Left ventricle myocardium superior (tissue), 1 donor: ENCODE measurements around the gene FAM90A26. TPM values are rescaled to one million over a fixed set of nuclear protein-coding genes. Genes with fewer than 3 reads are reported as not detected.
"Not testable (repeated sequence)": the region's sequence is repeated elsewhere in the genome, so short reads cannot be mapped to it uniquely, and the experiment has no call there.

Experiments
- ATAC-seq: fragments of 200-7000 bp; cut with Tn5 transposase; one replicate; pipeline ENCODE4 v1.9.1; 2020; ENCODE audit warnings: mild to moderate bottlenecking, moderate library complexity
- DNase-seq: peaks from one replicate; pipeline ENCODE4 v3.0.0-alpha.2; 2020
- intact Hi-C: fragments of 100-400 bp; cut with micrococcal nuclease; formaldehyde crosslinking; loops from one replicate; pipeline ENCODE4 v1.11.0; 2022
- long read RNA-seq: library from polyadenylated mRNA; unstranded; transcript quantifications from one replicate; pipeline ENCODE4 v2.0.0, GENCODE V29; 2021
- total RNA-seq: library from RNA; stranded (reverse); fragmentation: NEBNext Ultra II Directional; extraction: Animal tissue kit (Norgen Biotek cat#: 25700); gene quantifications from one replicate; pipeline ENCODE4 v1.2.1, GENCODE V29; 2021
- donor health status: DM: no; HTN: yes; CAD: no; lungs with severe emphysema.

FAM90A26 gene, protein sequence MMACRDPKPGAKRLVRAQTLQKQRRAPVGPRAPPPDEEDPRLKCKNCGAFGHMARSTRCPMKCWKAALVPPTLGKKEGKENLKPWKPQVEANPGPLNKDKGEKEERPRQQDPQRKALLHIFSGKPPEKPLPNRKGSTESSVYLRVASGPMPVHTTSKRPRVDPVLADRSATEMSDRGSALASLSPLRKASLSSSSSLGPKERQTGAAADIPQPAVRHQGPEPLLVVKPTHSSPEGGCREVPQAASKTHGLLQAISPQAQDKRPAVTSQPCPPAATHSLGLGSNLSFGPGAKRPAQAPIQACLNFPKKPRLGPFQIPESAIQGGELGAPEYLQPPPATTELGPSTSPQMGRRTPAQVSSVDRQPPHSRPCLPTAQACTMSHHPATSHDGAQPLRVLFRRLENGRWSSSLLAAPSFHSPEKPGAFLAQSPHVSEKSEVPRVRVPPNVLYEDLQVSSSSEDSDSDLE
- total RNA-seq, result not detected
- long read RNA-seq, result 0 reads

DNA sequence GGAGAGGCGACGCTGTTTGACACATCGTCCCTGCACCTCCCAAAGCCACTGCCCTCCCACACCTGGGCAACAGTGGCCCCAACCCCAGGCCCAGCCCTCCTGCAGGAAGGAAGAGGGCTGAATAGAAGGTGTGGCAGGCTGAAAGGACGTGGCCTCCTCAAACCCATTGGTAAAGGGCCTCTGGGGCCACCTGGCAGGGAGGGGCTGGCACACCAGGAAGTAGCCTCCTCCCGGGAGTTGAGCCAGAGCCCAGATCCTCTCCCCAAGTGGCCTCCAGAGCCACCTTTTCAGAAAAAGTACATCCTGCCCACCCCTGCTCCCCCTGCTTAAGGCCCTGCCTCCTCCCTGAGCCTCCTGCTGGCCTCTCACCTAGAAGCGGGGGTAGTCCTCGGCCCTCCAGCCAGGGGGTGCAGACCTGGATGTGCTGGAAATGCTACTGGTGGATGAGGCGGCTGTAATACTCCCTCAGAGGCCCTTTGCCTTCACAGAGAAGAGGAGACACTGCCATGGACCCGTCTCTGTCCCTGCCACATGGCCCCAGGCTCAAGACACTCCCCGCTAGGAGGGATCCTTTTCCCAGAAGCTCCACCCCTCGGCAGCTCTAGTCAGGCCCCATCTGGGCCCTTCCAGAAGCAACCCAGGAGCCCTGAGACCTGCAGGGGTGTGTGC lies at the start of gene FAM90A26:
Gene FAM90A26, plus strand, starts transcription at position 619 of the 669 bp plus-strand sequence. CDS start 2,764 bp downstream, outside the sequence.
- ATAC-seq, DNase-seq, intact Hi-C loops: not testable (repeated sequence)

DNA sequence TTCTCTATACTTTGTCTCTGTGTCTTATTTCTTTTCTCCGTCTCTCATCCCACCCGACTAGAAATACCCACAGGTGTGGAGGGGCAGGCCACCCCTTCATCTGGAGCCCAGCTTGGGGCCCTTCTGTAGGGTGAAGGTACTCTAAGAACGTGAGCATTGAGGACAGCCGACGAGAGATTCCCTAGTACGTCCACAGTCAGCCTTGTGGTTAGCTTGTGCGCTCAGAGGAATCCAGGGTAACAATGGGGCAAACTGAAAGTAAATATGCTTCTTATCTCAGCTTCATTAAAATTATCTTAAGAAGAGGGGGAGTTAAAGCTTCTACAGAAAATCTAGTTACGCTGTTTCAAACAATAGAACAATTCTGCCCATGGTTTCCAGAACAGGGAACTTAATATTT lies 47.5 kb upstream of the FAM90A26 start:
- intact Hi-C loops, ATAC-seq, DNase-seq: not testable (repeated sequence)

DNA sequence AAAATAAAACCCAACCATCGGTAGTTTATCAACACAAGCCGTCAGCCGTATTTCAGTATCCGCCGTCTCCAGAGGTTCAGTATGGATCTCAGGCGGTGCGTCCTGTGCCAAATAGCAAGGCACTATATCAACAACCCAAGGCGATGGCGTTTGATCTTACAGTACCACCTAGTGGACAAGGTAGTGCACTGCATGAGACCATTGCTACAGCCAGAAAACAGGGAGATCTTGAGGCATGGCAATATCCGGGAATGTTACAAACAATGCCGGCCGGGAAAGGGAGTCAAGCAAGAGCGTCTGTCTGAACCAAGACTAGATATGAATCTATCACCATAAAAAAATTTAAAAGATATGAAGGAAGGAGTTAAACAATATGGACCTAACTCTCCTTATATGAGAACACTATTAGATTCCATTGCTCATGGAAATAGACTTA lies 46.6 kb upstream of the FAM90A26 start:
- intact Hi-C loops, ATAC-seq, DNase-seq: not testable (repeated sequence)

DNA sequence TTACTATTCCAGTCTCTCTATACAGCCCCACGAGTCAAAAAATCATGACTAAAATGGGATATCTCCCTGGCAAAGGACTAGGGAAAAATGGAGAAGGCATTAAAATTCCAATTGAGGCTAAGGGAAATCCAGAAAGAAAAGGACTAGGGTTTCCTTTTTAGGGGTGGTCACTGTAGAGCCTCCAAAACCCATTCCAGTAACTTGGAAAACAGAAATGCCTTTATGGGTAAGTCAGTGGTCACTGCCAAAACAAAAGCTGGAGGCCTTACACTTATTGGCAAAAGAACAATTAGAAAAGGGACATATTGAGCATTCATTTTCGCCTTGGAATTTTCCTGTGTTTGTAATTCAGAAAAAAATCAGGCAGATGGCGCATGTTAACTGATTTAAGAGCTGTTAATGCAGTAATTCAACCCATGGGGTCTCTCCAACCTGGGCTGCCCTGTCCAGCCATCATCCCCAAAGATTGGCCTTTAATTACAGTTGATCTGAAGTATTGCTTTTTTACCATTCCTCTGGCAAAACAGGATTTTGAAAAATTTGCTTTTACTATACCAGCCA lies 44.5 kb upstream of the FAM90A26 start:
- intact Hi-C loops, ATAC-seq, DNase-seq: not testable (repeated sequence)

DNA sequence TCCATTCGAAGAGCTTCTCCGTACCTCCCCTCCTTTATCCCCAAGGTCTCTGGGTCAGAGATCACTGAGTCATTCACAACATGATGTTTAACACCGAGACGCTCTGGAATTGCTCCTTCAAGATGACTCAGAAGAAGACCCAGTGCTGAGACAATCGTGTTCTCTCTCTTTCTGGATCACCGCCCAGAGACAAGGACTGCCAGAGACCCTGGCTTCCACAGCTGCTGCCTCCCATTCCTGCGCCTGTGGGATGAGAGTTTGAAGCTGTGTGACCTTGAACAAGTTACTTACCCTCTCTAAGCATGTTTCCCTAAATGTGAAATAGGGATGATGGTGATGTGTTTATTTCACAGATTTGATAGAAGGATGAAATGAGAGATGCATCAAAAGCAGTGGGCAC lies 38.8 kb upstream of the FAM90A26 start:
- intact Hi-C loops, ATAC-seq, DNase-seq: not testable (repeated sequence)

DNA sequence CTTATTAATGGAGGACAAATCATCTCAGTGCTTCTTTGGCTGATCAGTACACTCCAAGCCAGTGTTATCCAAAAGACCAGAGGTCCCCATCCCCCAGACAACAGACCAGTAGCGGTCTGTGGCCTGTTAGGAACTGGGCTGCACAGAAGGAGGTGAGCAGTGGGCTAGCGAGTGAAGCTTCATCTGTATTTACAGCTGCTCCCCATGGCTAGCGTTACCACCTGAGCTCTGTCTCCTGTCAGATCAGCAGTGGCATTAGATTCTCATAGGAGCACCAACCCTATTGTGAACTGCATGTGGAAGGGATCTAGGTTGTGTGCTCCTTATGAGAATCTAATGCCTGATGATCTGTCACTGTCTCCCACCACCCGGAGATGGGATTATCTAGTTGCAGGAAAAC lies 37.4 kb upstream of the FAM90A26 start:
- DNase-seq, intact Hi-C loops, ATAC-seq: not testable (repeated sequence)

DNA sequence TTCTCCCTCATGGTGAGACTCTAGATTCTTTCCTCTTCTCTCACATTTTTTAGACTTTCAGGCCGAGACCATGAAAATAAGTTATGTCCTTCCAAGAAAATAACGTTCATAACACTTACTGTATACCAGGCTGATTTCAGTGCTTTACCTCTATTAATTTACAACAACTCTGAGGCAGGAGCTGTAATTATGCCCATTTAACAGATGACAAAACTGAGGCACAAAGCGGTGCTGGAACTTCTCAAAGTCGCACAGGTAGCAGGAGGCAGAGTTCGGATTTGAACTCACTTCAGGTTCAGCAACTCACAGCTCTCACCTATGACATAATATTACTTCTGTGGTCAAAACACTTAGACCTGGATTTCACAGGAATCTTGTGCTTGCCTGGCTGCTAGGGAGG lies 36.2 kb upstream of the FAM90A26 start:
- ATAC-seq, DNase-seq, intact Hi-C loops: not testable (repeated sequence)

DNA sequence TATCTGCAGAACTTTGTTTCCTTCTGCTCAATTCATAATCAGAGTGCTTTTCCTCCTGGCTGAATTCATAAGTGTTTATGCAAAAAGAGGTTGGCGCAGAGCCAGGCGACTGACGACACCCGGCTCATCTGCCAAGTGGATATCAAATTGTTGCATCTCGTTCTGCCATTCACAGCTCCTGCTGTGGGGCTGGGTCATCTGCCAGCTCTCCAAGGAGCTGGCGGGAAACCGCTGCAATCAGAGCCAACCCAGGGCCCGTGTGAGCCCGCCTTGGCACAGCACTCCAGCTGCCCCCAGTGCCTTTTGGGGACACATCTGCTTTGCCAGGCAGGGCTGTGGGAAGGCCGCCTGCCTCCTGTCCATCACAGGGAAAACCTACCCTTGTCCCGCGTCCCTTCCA lies 35.7 kb upstream of the FAM90A26 start:
- intact Hi-C loops, result not testable (repeated sequence)

DNA sequence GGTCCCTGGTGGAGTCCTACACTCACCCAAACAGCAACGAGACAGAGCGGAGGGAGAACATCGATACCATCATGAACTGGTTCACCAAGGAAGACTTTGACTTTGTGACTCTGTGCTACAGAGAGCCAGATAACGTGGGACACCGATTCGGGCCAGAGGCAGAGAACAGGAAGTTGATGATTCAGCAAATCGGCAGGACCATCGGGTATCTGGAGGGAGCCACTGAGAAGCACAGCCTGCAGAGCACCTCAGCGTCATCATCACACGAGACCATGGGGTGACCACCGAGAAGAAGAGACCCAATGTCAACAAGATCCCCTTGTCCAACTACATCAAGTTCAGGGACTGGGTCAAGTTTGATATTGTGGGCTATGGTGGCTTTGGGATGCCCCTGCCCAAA lies 29.2 kb upstream of the FAM90A26 start:
- intact Hi-C loops, DNase-seq, ATAC-seq: not testable (repeated sequence)

More for the DNA sequence above, 35.7 kb upstream of the FAM90A26 start:
- not testable (repeated sequence) for ATAC-seq
- peak; percentile 71 for DNase-seq

DNA sequence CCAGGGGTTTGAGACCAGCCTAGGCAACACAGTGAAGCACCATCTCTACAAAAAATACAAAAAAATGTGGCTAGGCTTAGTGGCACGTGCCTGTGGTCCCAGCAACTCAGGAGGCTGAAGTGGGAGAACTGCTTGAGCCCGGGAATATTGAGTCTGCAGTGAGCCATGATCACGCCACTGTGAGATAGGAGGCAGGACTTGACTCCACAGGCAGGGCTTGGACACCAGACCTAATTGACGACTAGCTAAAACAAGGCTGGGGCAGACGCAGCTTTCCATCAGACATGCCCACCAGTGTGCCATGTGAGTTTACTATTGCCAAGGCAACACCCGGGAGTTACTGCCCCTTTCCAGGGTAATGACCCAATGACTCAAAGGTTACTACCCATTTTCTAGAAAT lies 27.4 kb upstream of the FAM90A26 start:
- DNase-seq, ATAC-seq, intact Hi-C loops: not testable (repeated sequence)

DNA sequence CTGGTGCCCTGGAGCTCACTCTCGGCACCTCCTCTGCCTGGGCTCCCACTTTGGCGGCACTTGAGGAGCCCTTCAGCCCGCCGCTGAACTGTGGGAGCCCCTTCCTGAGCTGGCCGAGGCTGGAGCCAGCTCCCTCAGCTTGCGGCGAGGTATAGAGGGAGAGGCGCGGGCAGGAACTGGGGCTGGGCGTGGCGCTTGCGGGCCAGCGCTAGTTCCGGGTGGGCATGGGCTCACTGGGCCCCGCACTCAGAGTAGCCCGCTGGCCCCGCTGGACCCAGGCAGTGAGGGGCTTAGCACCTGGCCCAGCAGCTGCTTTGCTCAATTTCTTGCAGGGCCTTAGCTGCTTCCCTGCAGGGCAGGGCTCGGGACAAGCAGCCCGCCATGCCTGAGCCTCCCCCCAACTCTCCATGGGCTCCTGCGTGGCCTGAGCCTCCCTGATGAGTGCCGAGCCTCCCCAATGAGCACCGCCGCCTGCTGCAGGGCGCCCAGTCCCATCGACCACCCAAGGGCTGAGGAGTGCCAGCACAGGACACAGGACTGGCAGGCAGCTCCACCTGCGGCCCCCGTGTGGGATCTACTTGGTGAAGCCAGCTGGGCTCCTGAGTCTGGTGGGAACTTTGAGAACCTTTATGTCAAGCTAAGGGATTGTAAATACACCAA lies 26.7 kb upstream of the FAM90A26 start:
- intact Hi-C loops, result no loop called here
- DNase-seq (no peak), ATAC-seq (no peak)

DNA sequence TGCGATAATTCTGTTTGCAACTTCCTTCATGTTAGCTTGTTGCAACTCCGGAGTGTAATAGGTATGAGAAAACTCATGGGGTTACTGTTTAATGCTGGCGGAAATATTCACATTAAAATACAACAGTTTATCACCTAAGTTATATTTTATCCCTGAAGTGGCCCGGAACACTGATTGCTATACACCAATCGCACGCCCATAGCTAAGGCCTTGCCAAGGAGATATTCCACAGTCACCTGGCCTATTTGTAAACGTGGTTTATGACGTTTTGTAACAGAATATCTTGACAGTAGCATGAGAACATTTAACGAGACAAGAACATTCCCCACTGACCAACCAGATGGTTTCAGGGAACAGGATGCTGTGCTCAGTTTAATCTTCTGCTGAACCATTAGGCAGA lies 23.2 kb upstream of the FAM90A26 start:
- no peak for ATAC-seq
- intact Hi-C loops, result no loop called here
- DNase-seq, result no peak

DNA sequence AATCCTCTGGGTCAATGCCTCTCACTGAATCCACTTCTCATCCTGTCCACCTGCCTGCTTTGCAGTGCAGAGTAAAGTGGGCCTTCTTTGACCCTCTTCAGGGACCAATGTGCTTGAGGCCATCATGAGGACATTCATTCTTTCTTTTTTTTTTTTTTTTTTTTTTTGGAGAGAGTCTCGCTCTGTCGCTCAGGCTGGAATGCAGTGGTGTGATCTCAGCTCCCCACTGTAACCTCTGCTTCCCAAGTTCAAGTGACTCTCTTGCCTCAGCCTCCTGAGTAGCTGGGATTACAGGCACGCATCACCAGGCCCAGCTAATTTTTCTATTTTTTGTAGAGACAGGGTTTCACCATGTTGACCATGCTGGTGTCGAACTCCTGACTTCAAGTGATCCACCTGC lies 22.8 kb upstream of the FAM90A26 start:
- intact Hi-C loops, DNase-seq, ATAC-seq: not testable (repeated sequence)

DNA sequence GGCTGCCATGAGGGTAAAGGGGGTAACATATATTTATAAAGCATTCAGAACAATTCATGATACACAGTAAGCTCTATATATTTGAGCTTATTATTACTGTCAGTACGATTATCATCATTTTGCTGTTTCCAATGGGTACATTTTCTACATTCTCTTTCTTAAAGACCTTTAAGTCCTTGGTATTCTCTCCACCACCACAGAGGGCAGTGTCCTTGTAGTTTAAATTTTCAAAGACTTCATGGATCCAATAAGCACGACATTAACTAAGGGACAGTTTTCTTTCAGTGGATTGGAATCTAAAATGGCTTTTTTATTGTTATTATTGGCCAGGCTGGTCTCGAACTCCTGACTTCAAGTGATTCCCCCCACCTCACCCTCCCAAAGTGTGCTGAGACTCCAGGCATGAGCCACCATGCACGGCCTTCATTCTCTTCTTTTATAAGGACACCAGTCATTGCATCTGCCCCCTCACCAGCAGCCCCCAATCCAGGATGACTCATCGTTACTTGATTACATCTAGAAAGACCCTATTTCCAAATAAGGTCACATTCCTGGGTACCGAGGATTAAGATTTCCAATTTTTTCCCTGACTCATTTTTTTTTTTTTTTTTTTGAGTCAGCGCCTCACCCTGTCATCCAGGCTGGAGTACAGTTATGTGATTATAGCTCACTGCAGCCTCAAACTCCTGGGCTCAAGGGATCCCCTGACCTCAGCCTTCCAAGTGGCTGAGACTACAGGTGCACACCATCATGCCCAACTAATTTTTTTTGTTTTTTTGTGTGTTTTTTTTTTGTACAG lies 21.4 kb upstream of the FAM90A26 start:
- DNase-seq, intact Hi-C loops, ATAC-seq: not testable (repeated sequence)

DNA sequence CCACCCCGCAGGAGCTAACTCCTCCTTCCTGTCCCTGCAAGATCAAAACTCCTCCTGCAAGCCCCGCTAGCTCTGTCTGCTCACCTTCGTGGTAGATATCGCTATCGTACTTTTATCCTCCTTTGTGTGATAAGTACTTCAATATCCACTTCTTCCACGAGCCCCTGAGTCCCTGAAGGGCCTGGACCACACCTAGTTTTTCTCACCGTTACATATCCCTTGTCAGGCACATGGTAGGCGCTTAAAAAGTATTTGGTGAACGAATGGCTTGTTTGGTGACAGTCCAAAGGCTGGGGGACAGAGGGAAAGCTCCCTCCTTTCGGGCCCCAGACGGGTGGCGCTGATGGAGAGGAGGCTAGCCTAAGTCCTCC lies 18.4 kb upstream of the FAM90A26 start:
- ATAC-seq, intact Hi-C loops, DNase-seq: not testable (repeated sequence)

DNA sequence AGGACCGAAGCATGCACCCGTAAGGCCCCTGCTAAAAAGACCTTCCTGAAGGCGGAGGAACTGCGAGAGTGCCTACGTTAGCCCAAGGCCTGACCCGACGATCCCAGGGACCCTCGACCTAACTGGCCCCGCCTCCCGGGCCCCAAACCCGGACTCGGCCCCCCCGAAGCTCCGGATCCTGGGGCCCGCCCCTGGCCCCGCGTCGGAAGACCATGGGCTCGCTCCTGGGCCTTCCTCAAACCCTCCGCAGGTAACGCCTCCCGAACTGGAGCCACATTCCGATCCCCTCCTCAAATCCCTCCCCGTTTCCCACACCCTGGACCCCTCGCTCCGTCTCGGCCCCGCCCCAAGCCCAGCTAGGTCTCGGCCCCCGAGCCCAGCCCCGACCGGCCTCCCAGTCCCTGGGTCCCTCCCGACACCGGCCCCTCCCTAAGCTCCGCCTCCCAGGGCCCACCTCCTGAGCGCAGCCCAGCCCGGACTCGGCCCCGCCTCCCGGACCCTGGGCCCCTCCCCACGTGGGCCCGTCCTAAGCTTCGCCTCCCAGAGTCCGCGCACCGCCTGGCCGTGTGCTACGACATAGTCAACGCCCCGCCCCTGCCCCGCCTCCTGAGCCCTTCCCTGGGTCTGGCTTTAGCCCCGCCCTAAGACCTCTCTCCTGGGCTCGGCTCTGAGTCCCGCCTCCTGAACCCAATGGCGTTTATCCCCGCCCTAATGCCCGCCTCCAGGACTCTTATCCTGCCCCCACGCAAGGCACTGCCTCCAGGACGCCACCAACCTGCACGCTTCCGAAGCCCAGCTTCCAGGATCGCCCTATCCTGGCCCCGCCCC lies 17.8 kb upstream of the FAM90A26 start:
- intact Hi-C loops, result not testable (repeated sequence)
- DNase-seq (peak; percentile 99), ATAC-seq (peak; percentile 94)

DNA sequence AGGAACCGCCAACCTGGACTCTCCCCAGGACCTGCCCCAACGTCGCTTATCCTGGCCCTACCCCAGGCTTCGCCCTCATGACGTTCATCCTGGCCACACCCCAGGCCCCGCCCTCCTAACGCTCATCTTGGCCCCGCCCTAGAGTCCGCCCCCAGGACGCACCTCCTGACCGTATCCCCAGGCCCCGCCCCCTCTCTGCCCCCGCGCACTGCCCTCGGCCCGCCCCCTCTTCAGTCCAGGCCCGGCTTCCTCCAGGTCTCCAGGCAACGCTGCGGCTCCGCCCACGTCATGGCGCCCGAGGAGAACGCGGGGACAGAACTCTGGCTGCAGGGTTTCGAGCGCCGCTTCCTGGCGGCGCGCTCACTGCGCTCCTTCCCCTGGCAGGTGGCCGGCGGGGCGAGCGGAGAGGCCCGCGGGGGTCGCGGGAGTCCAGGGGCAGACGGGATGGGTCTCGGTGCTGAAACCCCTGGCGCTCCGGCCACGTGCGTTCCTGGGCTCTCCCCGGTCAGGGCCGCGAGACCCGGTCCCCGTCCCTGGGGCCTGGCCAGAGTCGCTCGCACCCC lies 17.1 kb upstream of the FAM90A26 start:
- peak; percentile 98 for DNase-seq
- ATAC-seq, result peak; percentile 100
- intact Hi-C loops, result not testable (repeated sequence)
